ENCODE measurements around the gene THAP5.

The THAP5 gene

GRCh38 chr7:108529341-108529740 lies 40.2 kb downstream of the THAP5 start:
- DNase-seq = peak in 1 of 3 experiments; percentile 10

DNA sequence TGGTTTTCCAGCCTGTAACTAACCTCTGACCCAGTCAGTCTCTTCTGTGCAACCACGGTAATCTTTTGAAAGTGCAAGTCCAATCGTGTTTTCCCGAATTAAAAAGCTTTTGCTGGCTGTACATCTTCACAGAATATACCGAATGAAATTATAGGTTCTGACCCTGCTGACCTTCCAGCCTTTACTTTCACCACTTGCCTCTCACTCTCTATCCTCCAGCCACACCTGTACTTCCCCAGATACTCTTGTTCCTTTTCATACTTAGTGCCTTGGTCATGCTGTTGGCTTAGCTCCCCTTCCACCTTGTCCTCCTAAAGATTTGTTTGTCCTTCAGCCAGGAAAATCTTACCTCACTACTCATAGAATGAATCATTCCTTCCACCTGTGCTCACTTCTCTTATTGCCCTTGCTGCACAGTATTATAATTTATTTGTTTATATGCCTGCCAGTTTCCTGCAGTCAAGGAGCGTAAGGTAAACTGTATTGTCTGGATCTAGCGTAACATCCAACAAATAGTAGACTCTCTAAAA lies 41.3 kb downstream of the THAP5 start:
- DNase-seq = no peak

DNA sequence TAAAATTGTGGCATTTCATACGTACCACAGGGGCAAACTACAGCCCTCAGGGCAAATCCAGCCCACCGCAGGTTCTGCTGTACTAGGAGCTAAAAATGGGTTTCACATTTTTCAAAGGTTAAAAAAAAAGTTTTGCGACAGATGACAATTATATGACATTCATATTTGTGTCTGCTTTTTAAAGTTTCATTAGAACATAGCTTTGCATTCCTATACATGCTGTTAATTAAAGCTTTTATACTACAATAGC lies 42.8 kb downstream of the THAP5 start:
- DNase-seq = no peak

- peak; percentile 100 for DNase-seq
Observed at GRCh38 chr7:108525985-108526767, 43.3 kb downstream of the THAP5 start, which contains the start of gene PNPLA8. TSS of gene PNPLA8 (minus strand) at chr7:108526135. CDS start at chr7:108515491, 10,644 bp downstream.

GRCh38 chr7:108525327-108525984 lies 44.0 kb downstream of the THAP5 start:
- peak in 1 of 3 experiments; percentile 85 for DNase-seq

DNA sequence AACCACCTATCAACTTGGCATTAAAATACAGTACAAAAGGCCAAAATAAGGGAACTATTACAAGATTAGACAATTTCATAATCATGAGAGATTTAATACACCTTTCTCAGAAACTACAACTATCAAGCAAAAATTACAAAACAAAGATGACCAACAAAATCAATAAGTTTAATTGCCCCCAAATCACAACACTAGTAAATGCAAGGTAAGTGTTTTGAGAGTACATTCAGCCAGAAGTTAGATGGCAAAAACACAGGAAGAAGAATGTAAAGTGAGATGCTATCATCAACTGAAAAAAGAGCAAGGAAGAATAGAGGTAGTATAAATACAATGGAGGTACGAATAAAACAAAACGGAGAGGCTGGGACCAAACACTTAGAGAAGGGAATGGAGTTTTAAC lies 46.7 kb downstream of the THAP5 start:
- DNase-seq = no peak

- no peak for DNase-seq
Observed at GRCh38 chr7:108517951-108518350, 51.6 kb downstream of the THAP5 start.

GRCh38 chr7:108515630-108516029 lies 53.9 kb downstream of the THAP5 start:
- DNase-seq = no peak

DNA sequence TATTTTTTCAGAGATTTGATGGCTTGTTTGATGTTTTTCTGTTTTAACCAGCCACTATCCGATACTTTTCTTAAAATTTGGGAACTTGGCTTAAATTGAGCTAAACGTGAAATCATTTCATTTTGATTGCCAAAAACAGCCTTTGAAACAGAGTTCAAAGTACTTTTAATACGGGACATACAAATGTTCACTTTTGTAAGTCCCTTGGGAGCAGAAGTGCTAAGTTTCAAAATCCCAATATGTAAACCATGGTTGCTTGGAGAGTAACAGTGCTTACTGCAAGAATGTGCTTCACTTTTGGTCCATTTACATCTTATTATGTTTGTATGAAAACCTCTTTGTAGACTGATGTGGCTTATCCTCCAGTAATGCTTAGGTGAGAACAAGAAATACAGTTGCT lies 54.5 kb downstream of the THAP5 start:
- DNase-seq = no peak
